SK-N-SH (cell line): ENCODE data around the gene NWD2. TPM values are rescaled to one million over a fixed set of nuclear protein-coding genes. Genes with fewer than 3 reads are reported as not detected.

Experiments
- CTCF ChIA-PET: fragments of 300-600, 350-600 bp; formaldehyde crosslinking; extraction: SDS; loops from one replicate; lab custom pipeline; 2021; lab: Yijun Ruan, JAX
- POLR2A ChIA-PET: fragments of 350-600 bp; sonication (Branson Sonifier 250); formaldehyde crosslinking; extraction: SDS; loops from one replicate; lab custom pipeline; 2020; ENCODE audit warnings: antibody characterized with exemption, inconsistent platforms; lab: Yijun Ruan, JAX
- DNase-seq: peaks from one replicate; pipeline ENCODE4 v3.0.0; 2012
- H2AFZ ChIP-seq: fragments of 200-600 bp; sonication (generic); 2 replicates; pipeline ENCODE4 v1.8.1; 2016; ENCODE audit warnings: antibody characterized with exemption, mild to moderate bottlenecking, low read depth
- H3F3A ChIP-seq: fragments of 200-600 bp; sonication (generic); replicated peaks from 2 replicates; pipeline ENCODE3; 2016; ENCODE audit warnings: antibody characterized with exemption, mild to moderate bottlenecking; ENCODE audit not compliant: insufficient read depth
- H3K27ac ChIP-seq, 2 experiments: fragments of 200-500 bp in 1 of 2; fragments of 200-600 bp in 1 of 2; sonication (Bioruptor generic) in 1 of 2; sonication (generic), shearing (Covaris generic) in 1 of 2; 2 replicates each; pipeline versions ENCODE4 v1.5.1 to v1.6.1; 2014 to 2016; ENCODE audit warnings: low read depth in 2 of 2, inconsistent platforms in 1 of 2, low read length in 1 of 2, mild to moderate bottlenecking in 1 of 2, mixed read lengths in 1 of 2
- H3K27me3 ChIP-seq: fragments of 200-600 bp; sonication (generic), shearing (Covaris generic); 2 replicates; pipeline ENCODE4 v1.6.1; 2016; ENCODE audit warnings: mixed run types; ENCODE audit not compliant: insufficient read depth
- H3K36me3 ChIP-seq, 2 experiments: fragments of 200-500 bp in 1 of 2; fragments of 200-600 bp in 1 of 2; sonication (Bioruptor generic) in 1 of 2; sonication (generic) in 1 of 2; replicated peaks in 1 of 2; 2 replicates each; pipeline versions ENCODE3 to v1.5.1; 2014 to 2016; ENCODE audit warnings: low read length in 1 of 2, mild to moderate bottlenecking in 1 of 2; ENCODE audit not compliant: insufficient read depth in 2 of 2, control insufficient read depth in 1 of 2
- H3K4me1 ChIP-seq, 2 experiments: fragments of 200-500 bp in 1 of 2; fragments of 200-600 bp in 1 of 2; sonication (Bioruptor generic) in 1 of 2; sonication (generic), shearing (Covaris generic) in 1 of 2; 2 replicates each; pipeline versions ENCODE4 v1.5.1 to v1.6.1; 2014 to 2016; ENCODE audit warnings: low read depth in 1 of 2, low read length in 1 of 2, mixed run types in 1 of 2; ENCODE audit not compliant: insufficient read depth in 2 of 2, control insufficient read depth in 1 of 2
- H3K4me2 ChIP-seq: fragments of 200-600 bp; sonication (generic), shearing (Covaris generic); 2 replicates; pipeline ENCODE4 v1.6.1; 2017; ENCODE audit warnings: mixed run types
- H3K4me3 ChIP-seq, 2 experiments: fragments of 200-500 bp in 1 of 2; fragments of 200-600 bp in 1 of 2; sonication (Bioruptor generic) in 1 of 2; sonication (generic), shearing (Covaris generic) in 1 of 2; 2 replicates each; pipeline versions ENCODE4 v1.5.1 to v1.8.1; 2014 to 2016; ENCODE audit warnings: low read depth in 2 of 2, inconsistent platforms in 1 of 2, low read length in 1 of 2, mild to moderate bottlenecking in 1 of 2, mixed read lengths in 1 of 2, moderate library complexity in 1 of 2
- H3K79me2 ChIP-seq: fragments of 200-600 bp; sonication (generic); 2 replicates; pipeline ENCODE4 v1.8.1; 2017; ENCODE audit warnings: mild to moderate bottlenecking; ENCODE audit not compliant: insufficient read depth
- H3K9ac ChIP-seq: fragments of 200-600 bp; sonication (generic); 2 replicates; pipeline ENCODE4 v1.6.1; 2017; ENCODE audit warnings: mixed run types
- H3K9me2 ChIP-seq: fragments of 200-600 bp; sonication (generic); 2 replicates; pipeline ENCODE4 v1.6.1; 2017; ENCODE audit warnings: mixed run types
- H3K9me3 ChIP-seq: fragments of 200-600 bp; sonication (generic); 2 replicates; pipeline ENCODE4 v1.6.1; 2017; ENCODE audit warnings: mixed run types, mild to moderate bottlenecking, moderate library complexity
- H4K20me1 ChIP-seq: fragments of 200-600 bp; sonication (generic); 2 replicates; pipeline ENCODE4 v1.6.1; 2017; ENCODE audit warnings: mild to moderate bottlenecking, mixed run types; ENCODE audit not compliant: insufficient read depth
- CHD2 ChIP-seq: fragments of 150-350 bp; IDR thresholded peaks from 2 replicates; pipeline ENCODE4 v1.6.1; 2018; ENCODE audit warnings: low read length; ENCODE audit not compliant: partially characterized antibody
- FOSL2 ChIP-seq: IDR thresholded peaks from 2 replicates; pipeline ENCODE4 v1.4.0; 2012; ENCODE audit warnings: low read depth, mild to moderate bottlenecking, moderate library complexity, borderline replicate concordance
- GABPA ChIP-seq: IDR thresholded peaks from 2 replicates; pipeline ENCODE4 v1.4.0; 2012; ENCODE audit warnings: low read depth, mild to moderate bottlenecking
- MEF2A ChIP-seq: IDR thresholded peaks from 2 replicates; pipeline ENCODE4 v1.4.0; 2012; ENCODE audit warnings: low read depth, borderline replicate concordance
- POLR2AphosphoS5 ChIP-seq: IDR thresholded peaks from 2 replicates; pipeline ENCODE4 v1.6.1; 2012; ENCODE audit warnings: low read depth, low read length
- RCOR1 ChIP-seq: fragments of 150-350 bp; IDR thresholded peaks from 2 replicates; pipeline ENCODE4 v1.6.1; 2017; ENCODE audit warnings: antibody characterized with exemption, low read length
- RFX5 ChIP-seq: IDR thresholded peaks from 2 replicates; pipeline ENCODE4 v1.6.1; 2012; ENCODE audit warnings: mild to moderate bottlenecking, improper control_type of control experiment, low read length
- TAF1 ChIP-seq: IDR thresholded peaks from 2 replicates; pipeline ENCODE4 v1.6.1; 2012; ENCODE audit warnings: low read depth, mild to moderate bottlenecking, low read length, moderate library complexity, borderline replicate concordance
- USF1 ChIP-seq: IDR thresholded peaks from 2 replicates; pipeline ENCODE4 v1.4.0; 2012; ENCODE audit warnings: low read depth, borderline replicate concordance
- WGBS: methylation state at CpG from one replicate; pipeline ENCODE4 v1.1.6; 2017; ENCODE audit warnings: low lambda C conversion rate; 5-methylcytosine and 5-hydroxymethylcytosine counted together
- polyA plus RNA-seq, 3 experiments: library from polyadenylated mRNA; depleted of rRNA; stranded (reverse); fragments of >200 nt; gene quantifications; 2 replicates each; pipeline ENCODE4 v1.2.3, GENCODE V29; 2012
- TF ChIP-seq, protein P1 (sequence below): IDR thresholded peaks from 2 replicates; pipeline ENCODE4 v1.4.0; 2012; ENCODE audit warnings: low read depth, borderline replicate concordance
- TF ChIP-seq, protein P2 (sequence below): IDR thresholded peaks from 2 replicates; pipeline ENCODE4; 2012

NWD2 gene
- polyA plus RNA-seq, 1 of the 3 experiments (the other 2 are of a cell fraction), result not detected

DNA sequence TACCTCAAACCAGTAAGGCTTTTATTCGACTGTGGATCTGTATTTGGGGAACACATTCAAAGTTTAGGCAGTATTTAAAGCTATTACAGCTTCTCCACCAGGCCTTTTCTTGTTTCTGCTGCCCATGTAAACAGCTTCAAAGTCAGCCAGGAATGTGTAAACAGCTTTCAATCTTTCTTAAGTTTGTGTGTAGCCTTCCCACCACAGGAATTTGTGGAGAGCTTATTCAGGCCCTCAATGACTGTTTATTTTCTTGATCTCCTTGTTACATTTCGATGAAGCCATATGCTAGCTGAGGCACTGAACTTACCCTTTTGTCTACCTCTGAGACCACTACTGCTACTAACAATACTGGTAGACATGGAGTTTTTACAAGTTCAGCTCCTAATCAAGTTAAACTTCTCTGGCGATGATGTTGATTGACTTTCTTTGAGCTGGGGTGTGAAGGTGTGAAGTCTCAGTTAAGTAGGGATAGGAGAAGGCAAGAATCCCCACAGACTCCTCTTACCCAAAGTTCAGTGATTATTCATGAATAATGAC lies 72.6 kb downstream of the NWD2 start:
- Histone ChIP-seq H3K36me3 (no peaks in the 10 kb centered on the region), H3K9ac (no peak overlapping the region), H2AFZ (no peak overlapping the region), H3K79me2 (no peaks in the 10 kb centered on the region), H3K4me1 (no peaks in the 10 kb centered on the region), H3F3A (no peaks in the 10 kb centered on the region), H3K4me2 (no peak overlapping the region), H3K9me3 (no peaks in the 10 kb centered on the region), H3K27ac (no peak overlapping the region), H3K9me2 (no peaks in the 10 kb centered on the region), H3K4me3 (no peak overlapping the region), H4K20me1 (no peaks in the 10 kb centered on the region), H3K27me3 (no peaks in the 10 kb centered on the region)
- no peak for DNase-seq
- 0% methylated on average over 3 of the region's 3 CpGs for WGBS
- no peak for TF ChIP-seq POLR2AphosphoS5
- TF ChIP-seq RCOR1, result no peak
- TF ChIP-seq GABPA, result no peak
- no peak for TF ChIP-seq USF1
- TF ChIP-seq TAF1, result no peak
- ChIA-PET CTCF (interaction anchor here (0.6 kb wide), 1 partner anchor 249 kb away, joined by 3 read pairs; no protein-coding TSS in a partner anchor), POLR2A (no interaction called here)

- Histone ChIP-seq H3K27me3 (no peaks in the 10 kb centered on the region), H3K27ac (no peak overlapping the region), H3K4me2 (no peak overlapping the region), H3K36me3 (no peaks in the 10 kb centered on the region), H3K4me1 (no peaks in the 10 kb centered on the region), H3K4me3 (no peak overlapping the region), H3K9me3 (no peaks in the 10 kb centered on the region), H3K9me2 (no peaks in the 10 kb centered on the region), H3K79me2 (no peaks in the 10 kb centered on the region), H2AFZ (no peak overlapping the region), H4K20me1 (no peaks in the 10 kb centered on the region), H3K9ac (no peak overlapping the region), H3F3A (no peaks in the 10 kb centered on the region)
- no peak for DNase-seq
- ChIA-PET CTCF (interaction anchor here (0.9 kb wide), 1 partner anchor 10 kb away, joined by 3 read pairs; no protein-coding TSS in a partner anchor), POLR2A (no interaction called here)
- WGBS, result 2% methylated on average over 5 of the region's 5 CpGs
- TF ChIP-seq RFX5 (no peak), CHD2 (no peak), FOSL2 (no peak), GABPA (no peak), MEF2A (no peak)
- TF ChIP-seq, protein P1, sequence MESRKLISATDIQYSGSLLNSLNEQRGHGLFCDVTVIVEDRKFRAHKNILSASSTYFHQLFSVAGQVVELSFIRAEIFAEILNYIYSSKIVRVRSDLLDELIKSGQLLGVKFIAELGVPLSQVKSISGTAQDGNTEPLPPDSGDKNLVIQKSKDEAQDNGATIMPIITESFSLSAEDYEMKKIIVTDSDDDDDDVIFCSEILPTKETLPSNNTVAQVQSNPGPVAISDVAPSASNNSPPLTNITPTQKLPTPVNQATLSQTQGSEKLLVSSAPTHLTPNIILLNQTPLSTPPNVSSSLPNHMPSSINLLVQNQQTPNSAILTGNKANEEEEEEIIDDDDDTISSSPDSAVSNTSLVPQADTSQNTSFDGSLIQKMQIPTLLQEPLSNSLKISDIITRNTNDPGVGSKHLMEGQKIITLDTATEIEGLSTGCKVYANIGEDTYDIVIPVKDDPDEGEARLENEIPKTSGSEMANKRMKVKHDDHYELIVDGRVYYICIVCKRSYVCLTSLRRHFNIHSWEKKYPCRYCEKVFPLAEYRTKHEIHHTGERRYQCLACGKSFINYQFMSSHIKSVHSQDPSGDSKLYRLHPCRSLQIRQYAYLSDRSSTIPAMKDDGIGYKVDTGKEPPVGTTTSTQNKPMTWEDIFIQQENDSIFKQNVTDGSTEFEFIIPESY, result no peak
- TF ChIP-seq, protein P2, sequence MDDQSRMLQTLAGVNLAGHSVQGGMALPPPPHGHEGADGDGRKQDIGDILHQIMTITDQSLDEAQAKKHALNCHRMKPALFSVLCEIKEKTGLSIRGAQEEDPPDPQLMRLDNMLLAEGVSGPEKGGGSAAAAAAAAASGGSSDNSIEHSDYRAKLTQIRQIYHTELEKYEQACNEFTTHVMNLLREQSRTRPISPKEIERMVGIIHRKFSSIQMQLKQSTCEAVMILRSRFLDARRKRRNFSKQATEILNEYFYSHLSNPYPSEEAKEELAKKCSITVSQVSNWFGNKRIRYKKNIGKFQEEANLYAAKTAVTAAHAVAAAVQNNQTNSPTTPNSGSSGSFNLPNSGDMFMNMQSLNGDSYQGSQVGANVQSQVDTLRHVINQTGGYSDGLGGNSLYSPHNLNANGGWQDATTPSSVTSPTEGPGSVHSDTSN, result no peak
Measured at GRCh38 chr4:37320513-37321235, 76.1 kb downstream of the NWD2 start.
